Vagina (tissue), 2 donors: ENCODE measurements around the gene WTAP. TPM values are rescaled to one million over a fixed set of nuclear protein-coding genes. Genes with fewer than 3 reads are reported as not detected.
A peak's percentile ranks its signal among the peaks of the same experiment; 100 is the strongest.
"Not testable (repeated sequence)": the region's sequence is repeated elsewhere in the genome, so short reads cannot be mapped to it uniquely, and the experiment has no call there.

ENCODE experiments used
- DNase-seq, 2 donors: peaks; one replicate each; pipeline ENCODE4 v3.0.0-alpha.2; 2017; ENCODE audit errors: extremely low spot score in 2 of 2
- H3K27ac ChIP-seq: fragments of 200-600 bp; sonication (generic); one replicate; pipeline ENCODE4 v1.5.1; 2019
- H3K27me3 ChIP-seq: fragments of 200-600 bp; sonication (generic); one replicate; pipeline ENCODE4 v1.5.1; 2019
- H3K36me3 ChIP-seq, 2 donors: fragments of 200-600 bp; sonication (generic); one replicate each; pipeline ENCODE4 v1.5.1; 2017 to 2019
- H3K4me1 ChIP-seq: fragments of 200-600 bp; sonication (generic); one replicate; pipeline ENCODE4 v1.5.1; 2019
- H3K4me3 ChIP-seq, 2 donors: fragments of 200-600 bp; sonication (generic); 1 replicate in 1 of 2; 2 replicates in 1 of 2; pipeline ENCODE4 v1.5.1; 2016 to 2019
- H3K9me3 ChIP-seq: fragments of 200-600 bp; sonication (generic); one replicate; pipeline ENCODE4 v1.5.1; 2019
- CTCF ChIP-seq, 3 experiments: fragments of 450-650 bp in 2 of 3; fragments of 200-600 bp in 1 of 3; sonication (generic) in 1 of 3; IDR thresholded peaks; one replicate each; pipeline ENCODE4 v1.5.1; 2017 to 2019; ENCODE audit warnings: antibody characterized with exemption in 3 of 3, mild to moderate bottlenecking in 2 of 3, moderate library complexity in 2 of 3
- POLR2A ChIP-seq, 2 donors: fragments of 450-650 bp; IDR thresholded peaks; one replicate each; pipeline ENCODE4 v1.6.1; 2017; ENCODE audit warnings: antibody characterized with exemption in 2 of 2, mild to moderate bottlenecking in 2 of 2, moderate library complexity in 2 of 2
- POLR2AphosphoS5 ChIP-seq, 2 donors: sonication (generic); formaldehyde crosslinking; IDR thresholded peaks; one replicate each; pipeline ENCODE4 v1.9.0; 2017; ENCODE audit warnings: antibody characterized with exemption in 2 of 2, mild to moderate bottlenecking in 2 of 2, low read depth in 1 of 2; ENCODE audit not compliant: insufficient read depth in 1 of 2
- intact Hi-C: fragments of 100-400 bp; cut with DNase I; formaldehyde crosslinking; loops from one replicate; pipeline ENCODE4 v1.15.1; 2023
- total RNA-seq: library from RNA; depleted of rRNA; stranded (reverse); fragments of >200 nt; gene quantifications from one replicate; pipeline ENCODE4 v1.2.3, GENCODE V29; 2016

Gene WTAP
- total RNA-seq, 1 donor from 2014 or later, result 85.0 TPM

- TF ChIP-seq CTCF (IDR thresholded peaks at IDR 0.05), result no peak
- TF ChIP-seq POLR2AphosphoS5 (IDR thresholded peaks at IDR 0.05; ENCODE audit: insufficient read depth in 1 of 2, low read depth in 1 of 2), result no peak
- TF ChIP-seq POLR2A (IDR thresholded peaks at IDR 0.05), result no peak
- Histone ChIP-seq H3K36me3 (peaks cover 0 to 23% of the 10 kb centered on the region in 2 donors), H3K9me3 (no peaks in the 10 kb centered on the region), H3K27me3 (no peaks in the 10 kb centered on the region), H3K4me3 (peak overlapping the region; percentile 87 to 92), H3K4me1 (peaks cover 64% of the 10 kb centered on the region), H3K27ac (peak overlapping the region; percentile 100)
- no peak for DNase-seq
- intact Hi-C loops, result loop anchor here (5.0 kb wide), 1 partner anchor 99 kb away; the partner anchor contains the start of gene SOD2
These were observed 63.8 kb downstream of the WTAP start for GRCh38 chr6:159790956-159791598.

- H3K27ac ChIP-seq, H3K9me3 ChIP-seq, H3K27me3 ChIP-seq, H3K4me3 ChIP-seq, DNase-seq: not testable (repeated sequence)
- intact Hi-C loops, result loop anchor here (5.0 kb wide), 1 partner anchor 103 kb away; the partner anchor contains the start of gene SOD2
- Histone ChIP-seq H3K4me1 (peaks cover 39% of the 10 kb centered on the region), H3K36me3 (peaks cover 0 to 29% of the 10 kb centered on the region in 2 donors)
These were observed 67.7 kb downstream of the WTAP start for GRCh38 chr6:159794976-159795375.

GRCh38 chr6:159797554-159797953 is 70.2 kb downstream of the WTAP start:
- TF ChIP-seq POLR2AphosphoS5 (IDR thresholded peaks at IDR 0.05; ENCODE audit: insufficient read depth in 1 of 2, low read depth in 1 of 2), result no peak
- no peak for TF ChIP-seq CTCF (IDR thresholded peaks at IDR 0.05)
- TF ChIP-seq POLR2A (IDR thresholded peaks at IDR 0.05), result no peak
- no peak for DNase-seq
- intact Hi-C loops, result no loop called here
- Histone ChIP-seq H3K4me1 (peaks cover 21% of the 10 kb centered on the region), H3K27ac (no peak overlapping the region), H3K36me3 (peaks cover 0 to 29% of the 10 kb centered on the region in 2 donors), H3K4me3 (no peak overlapping the region), H3K27me3 (no peaks in the 10 kb centered on the region), H3K9me3 (no peaks in the 10 kb centered on the region)

GRCh38 chr6:159800141-159800865 is 73.0 kb downstream of the WTAP start, which contains the start of gene PNLDC1:
Gene PNLDC1, plus strand, starts transcription at chr6:159800276. Its CDS starts 32 bp downstream, at chr6:159800308.
- no peak for DNase-seq
- Histone ChIP-seq H3K36me3 (peaks cover 0 to 21% of the 10 kb centered on the region in 2 donors), H3K27ac (no peak within 1 kb of the TSS), H3K4me3 (no peak within 1 kb of the TSS), H3K4me1 (no peaks in the 10 kb centered on the region), H3K27me3 (no peaks in the 10 kb centered on the region), H3K9me3 (no peaks in the 10 kb centered on the region)
- intact Hi-C loops, result no loop called here
- no peak for TF ChIP-seq POLR2A (IDR thresholded peaks at IDR 0.05)
- TF ChIP-seq CTCF (IDR thresholded peaks at IDR 0.05), result no peak
- no peak for TF ChIP-seq POLR2AphosphoS5 (IDR thresholded peaks at IDR 0.05; ENCODE audit: insufficient read depth in 1 of 2, low read depth in 1 of 2)

GRCh38 chr6:159801935-159802334 is 74.6 kb downstream of the WTAP start:
- no peak for DNase-seq
- peaks cover 0 to 21% of the 10 kb centered on the region in 2 donors for H3K36me3 ChIP-seq
- intact Hi-C loops, result no loop called here
- H3K27ac ChIP-seq, result no peak overlapping the region
- no peaks in the 10 kb centered on the region for H3K9me3 ChIP-seq
- no peaks in the 10 kb centered on the region for H3K4me1 ChIP-seq
- no peak overlapping the region for H3K4me3 ChIP-seq
- H3K27me3 ChIP-seq, result no peaks in the 10 kb centered on the region
- TF ChIP-seq POLR2AphosphoS5 (IDR thresholded peaks at IDR 0.05; ENCODE audit: insufficient read depth in 1 of 2, low read depth in 1 of 2) (no peak), CTCF (IDR thresholded peaks at IDR 0.05) (no peak), POLR2A (IDR thresholded peaks at IDR 0.05) (no peak)
